Renal cortex interstitium (tissue), 15 donors: ENCODE measurements around the gene KLF8. TPM values are rescaled to one million over a fixed set of nuclear protein-coding genes. Genes with fewer than 3 reads are reported as not detected.
A peak's percentile ranks its signal among the peaks of the same experiment; 100 is the strongest.
"Not testable (repeated sequence)": the region's sequence is repeated elsewhere in the genome, so short reads cannot be mapped to it uniquely, and the experiment has no call there.

Experiments used
- DNase-seq, 11 donors: peaks; one replicate each; pipeline ENCODE4 v3.0.0-alpha.2; 2013; ENCODE audit warnings: low read depth in 9 of 11, low spot score in 4 of 11; ENCODE audit errors: extremely low read depth in 1 of 11
- long read RNA-seq, 16 experiments: transcript quantifications; one replicate each; lab custom pipeline, GENCODE V29; 2026
- polyA plus RNA-seq, 3 donors: library from polyadenylated mRNA; unstranded; fragments of 120-200 nt; gene quantifications; one replicate each; pipeline ENCODE4 v1.2.1, GENCODE V29; 2013; ENCODE audit not compliant: insufficient read length in 3 of 3

The KLF8 gene
- polyA plus RNA-seq: 1 to 10 TPM; 5.0 to 7.1 (median 5.3) TPM
- long read RNA-seq, donor 1: 0 reads
- long read RNA-seq, donor 2: 0 reads
- long read RNA-seq, donor 3: 0 reads
- long read RNA-seq, donor 4: 0 reads
- long read RNA-seq, donor 5, partial matches to known transcripts: 0 of 1 reads
- long read RNA-seq, donor 5, other reads (novel, unspliced or antisense): 0 of 1 reads
- long read RNA-seq, donor 6: 0 reads
- long read RNA-seq, donor 7: 0 reads
- long read RNA-seq, donor 8, full-length matches to known transcripts: 2 of 2 reads
- long read RNA-seq, donor 8, partial matches to known transcripts: 0 of 2 reads
- long read RNA-seq, donor 8, other reads (novel, unspliced or antisense): 0 of 2 reads
- long read RNA-seq, donor 9: 0 reads
- long read RNA-seq, donor 10: 0 reads
- long read RNA-seq, donor 11: 0 reads
- long read RNA-seq, donor 12: 0 reads
- long read RNA-seq, donor 13, partial matches to known transcripts: 0 of 1 reads
- long read RNA-seq, donor 13, other reads (novel, unspliced or antisense): 0 of 1 reads
- long read RNA-seq, donor 14: 0 reads
- long read RNA-seq, donor 15: 0 reads
- long read RNA-seq, donor 16, partial matches to known transcripts: 0 of 1 reads
- long read RNA-seq, donor 16, other reads (novel, unspliced or antisense): 0 of 1 reads

DNA sequence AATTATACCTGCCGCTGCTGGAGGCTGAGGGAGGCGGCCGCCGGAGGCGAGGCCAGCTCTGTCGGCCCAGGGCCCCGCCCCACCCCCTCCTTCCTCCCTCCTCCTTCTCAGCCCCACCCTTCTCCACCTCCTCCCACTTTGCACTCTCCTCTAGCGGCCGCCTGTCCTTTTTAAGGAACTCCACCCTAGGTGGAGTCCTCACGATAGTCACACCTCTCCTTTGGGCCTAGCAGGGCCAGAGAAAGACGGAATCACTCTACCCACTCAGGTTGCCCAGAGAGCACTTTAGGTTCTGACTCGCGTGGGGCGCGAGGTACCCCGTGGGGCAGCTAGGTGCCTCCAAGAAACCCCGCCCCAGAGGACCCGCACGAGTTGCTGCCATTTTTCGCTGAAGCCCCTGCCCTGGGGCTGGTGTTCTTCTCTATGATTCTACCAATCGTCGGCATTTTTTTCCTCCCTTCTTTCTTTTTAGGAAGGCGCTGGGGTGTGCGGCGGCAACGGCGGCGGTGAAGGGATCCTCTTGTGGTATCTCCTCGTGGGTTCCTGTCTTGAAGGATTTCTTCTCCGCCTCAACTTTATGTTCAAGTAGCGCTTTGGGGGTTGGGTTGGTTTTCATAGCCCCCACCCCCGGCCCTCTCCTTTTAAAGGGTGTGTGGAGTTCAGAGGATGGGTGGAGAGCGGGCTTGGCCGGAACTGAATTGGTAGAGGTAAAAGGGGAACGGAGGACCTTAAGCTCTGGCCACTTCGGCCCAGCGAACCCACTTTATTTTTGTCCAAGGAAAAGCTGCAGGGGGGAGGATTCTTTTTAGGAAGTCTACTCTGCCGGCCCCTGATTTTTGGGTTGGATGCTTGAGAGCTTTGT lies at the start of gene KLF8:
Gene KLF8 (plus strand): TSS at position 136 of the 862 bp plus-strand sequence. CDS start 979 bp downstream, outside the sequence.
- no peak for DNase-seq

DNA sequence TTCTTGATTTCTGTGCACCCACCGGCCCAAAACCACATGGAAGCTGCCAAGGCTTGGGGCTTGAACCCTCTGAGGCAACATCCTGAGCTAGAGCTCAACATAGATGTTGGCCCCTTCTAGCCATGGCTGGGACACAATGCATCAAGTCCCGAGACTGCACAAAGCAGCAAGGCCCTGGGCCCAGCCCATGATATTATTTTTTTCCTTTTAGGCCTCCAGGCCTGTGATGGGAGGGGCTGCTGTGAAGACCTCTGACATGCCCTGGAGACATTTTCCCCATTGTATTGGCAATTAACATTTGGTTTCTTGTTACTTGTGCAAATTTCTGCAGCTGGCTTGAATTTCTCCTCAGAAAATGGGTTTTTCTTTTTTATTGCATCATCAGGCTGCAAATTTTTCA lies 25.2 kb upstream of the KLF8 start:
- not testable (repeated sequence) for DNase-seq

DNA sequence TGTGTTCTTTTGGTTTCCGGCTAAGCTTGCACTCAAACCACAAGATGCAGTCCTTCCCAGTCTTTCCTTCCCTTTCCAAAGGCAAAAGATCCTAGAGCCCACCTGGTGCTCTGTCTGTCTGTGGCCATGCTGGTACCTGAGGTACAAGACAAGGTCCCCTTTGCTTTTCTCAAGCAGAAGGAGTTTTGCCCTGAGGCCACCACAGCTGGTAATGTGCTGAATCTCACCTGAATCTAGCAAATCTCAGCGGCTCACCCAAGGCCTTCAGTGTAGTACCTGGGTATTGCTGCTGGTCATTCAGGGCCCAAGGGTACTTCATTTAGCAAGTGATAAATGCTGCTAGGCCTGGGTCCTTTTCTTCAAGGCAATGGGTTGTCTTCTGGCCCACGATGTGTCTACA lies 20.5 kb upstream of the KLF8 start:
- no peak for DNase-seq

DNA sequence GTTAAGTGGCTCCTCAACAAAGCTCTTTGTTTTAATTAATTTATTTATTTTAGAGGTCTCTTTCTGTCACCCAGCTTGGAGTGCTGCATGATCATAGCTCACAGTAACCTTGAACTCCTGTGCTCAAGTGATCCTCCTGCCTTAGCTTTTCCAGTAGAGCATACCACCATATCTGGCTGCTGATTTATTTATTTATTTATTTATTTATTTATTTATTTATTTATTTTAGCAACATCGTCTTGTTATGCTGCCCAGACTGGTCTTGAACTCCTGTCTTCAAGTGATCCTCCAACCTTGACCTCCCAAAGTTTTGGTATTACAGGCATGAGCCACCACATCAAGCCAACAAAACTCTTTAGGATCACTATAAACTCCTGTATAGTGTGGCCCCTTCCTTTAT lies 15.8 kb upstream of the KLF8 start:
- no peak for DNase-seq

DNA sequence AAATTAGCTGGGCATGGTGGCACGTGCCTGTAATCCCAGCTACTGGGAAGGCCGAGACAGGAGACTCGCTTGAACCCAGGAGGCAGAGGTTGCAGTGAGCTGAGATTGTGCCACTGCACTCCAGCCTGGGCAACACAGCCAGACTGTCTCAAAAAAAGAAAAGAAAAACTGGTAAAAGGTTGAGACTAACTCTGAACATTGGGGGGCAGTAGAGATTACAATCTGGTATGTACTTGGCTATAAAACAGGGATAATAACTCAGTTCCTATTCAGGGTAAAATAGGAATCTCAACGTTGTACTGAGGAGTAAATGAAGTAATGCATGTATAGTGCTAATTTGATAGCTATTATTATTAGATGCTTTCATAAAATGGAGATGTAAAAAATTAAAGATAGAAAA lies 12.5 kb upstream of the KLF8 start:
- DNase-seq: no peak

DNA sequence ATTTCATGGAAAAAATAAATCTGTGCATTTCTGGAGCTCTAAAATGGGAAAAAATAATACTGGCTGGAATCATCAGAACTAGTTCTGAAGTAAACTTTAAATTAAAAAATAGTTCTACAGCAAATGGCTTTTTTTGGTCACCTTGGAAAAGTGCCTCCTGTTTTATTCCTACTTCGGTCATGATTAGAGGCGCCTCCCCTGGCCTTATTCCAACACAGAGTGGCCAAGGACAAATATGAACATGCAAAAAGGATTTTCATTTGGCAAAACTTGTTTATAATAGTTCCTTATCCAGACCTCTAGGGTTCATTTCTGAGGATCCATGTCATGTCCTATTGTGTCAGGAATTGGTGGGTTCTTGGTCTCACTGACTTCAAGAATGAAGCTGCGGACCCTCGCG lies 11.1 kb upstream of the KLF8 start:
- no peak for DNase-seq

DNA sequence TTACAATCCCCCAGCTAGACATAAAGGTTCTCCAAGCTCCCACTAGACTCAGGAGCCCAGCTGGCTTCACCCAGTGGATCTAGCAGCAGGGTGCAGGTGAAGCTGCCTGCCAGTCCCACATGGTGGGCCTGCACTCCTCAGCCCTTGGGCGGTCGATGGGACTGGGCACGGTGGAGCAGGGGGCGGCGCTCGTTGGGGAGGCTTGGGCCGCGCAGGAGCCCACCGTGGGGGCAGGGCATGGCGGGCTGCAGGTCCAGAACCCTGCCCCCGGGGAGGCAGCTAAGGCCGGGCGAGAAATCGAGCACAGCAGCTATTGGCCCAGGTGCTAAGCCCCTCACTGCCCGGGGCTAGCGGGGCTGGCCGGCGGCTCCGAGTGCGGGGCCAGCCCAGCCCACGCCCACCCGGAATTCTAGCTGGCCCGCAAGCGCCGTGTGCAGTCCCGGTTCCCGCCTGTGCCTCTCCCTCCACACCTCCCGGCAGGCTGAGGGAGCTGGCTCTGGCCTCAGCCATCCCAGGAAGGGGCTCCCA lies 9.6 kb upstream of the KLF8 start:
- DNase-seq: no peak

DNA sequence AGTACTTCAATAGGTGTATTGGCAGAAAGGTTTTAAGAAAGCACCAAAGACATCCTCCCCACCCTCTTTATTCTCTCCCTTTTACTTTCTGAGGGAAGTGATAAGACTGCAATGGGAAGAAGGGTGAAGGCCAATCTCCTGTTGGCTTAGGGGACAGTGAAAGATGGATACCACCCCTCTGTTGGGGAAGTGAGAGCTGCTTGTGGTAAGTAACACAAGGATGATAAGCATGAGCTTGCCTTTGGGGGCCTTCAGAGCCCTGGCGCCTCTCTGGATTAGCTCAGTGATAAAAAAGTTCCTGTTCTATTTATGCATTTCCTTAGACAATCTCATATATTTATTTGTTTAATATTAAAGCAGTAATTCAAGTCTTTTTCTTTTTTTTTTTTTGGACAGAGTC lies 5.2 kb upstream of the KLF8 start:
- DNase-seq: no peak

DNA sequence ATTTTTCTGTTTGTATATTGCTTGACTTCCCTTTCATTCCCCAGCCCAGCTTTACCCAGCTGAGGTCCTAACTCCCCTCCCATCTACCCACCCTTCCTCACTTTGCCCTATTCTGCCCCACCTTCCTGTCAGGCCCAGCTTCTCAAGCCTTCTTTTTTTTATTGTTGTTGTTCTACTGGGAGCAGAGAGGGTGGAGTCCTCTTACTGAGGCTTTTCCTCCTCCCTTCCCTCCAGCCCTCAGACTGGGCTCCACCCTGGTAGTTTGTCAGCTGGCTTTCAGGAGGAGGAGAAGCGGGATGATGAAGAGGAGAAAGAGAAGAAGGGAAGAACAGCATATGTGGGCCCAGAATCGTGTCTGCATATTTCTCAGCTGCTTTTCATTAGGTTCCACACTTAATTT lies 3.2 kb upstream of the KLF8 start:
- no peak for DNase-seq

DNA sequence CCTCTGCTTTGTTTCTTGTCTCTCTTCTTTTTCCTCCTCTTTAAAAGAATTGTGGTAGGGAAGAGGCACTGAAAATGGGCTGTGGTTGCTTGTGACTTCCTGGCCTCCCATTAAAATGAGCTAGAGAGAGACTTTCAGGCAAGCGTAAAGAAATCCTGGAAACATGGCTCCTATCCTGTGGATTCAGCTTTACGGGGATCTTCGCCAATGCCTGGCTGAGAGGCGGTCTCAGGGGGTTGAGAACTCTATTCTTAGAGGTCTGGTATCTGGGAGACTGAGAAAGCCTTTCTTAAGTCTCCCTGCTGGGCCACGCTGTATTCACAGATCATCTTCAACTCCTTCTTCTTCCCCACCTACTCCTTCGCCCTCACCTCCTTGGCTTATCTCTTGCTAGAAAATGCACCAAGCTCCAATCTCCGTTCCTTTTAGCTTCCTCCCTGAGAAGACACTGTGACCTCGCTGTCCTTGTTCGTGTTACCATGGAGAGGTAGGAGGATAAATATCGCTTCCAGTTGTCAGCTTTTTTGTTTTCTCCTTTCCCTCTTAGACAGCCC lies 542 bp upstream of the KLF8 start:
- DNase-seq: no peak

DNA sequence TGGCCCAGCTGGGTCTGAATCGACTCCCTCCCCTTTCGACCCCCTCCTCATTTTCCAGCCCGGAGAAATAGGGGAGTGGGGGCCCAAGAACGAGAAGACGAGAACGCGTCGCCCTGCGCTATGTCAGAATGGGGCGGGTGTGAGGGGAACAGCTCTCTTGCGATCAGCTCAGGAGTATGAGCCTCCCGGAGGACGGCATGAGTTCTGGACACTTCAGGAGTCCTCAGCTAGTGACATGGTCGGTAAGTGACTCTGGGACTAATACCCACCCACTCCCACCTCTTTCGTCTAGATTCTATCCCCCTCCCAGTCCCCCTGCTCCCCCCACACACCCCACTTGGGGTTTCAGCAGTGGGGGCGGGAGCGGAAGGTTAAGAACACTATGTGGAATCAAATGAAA lies 944 bp downstream of the KLF8 start:
- no peak for DNase-seq

DNA sequence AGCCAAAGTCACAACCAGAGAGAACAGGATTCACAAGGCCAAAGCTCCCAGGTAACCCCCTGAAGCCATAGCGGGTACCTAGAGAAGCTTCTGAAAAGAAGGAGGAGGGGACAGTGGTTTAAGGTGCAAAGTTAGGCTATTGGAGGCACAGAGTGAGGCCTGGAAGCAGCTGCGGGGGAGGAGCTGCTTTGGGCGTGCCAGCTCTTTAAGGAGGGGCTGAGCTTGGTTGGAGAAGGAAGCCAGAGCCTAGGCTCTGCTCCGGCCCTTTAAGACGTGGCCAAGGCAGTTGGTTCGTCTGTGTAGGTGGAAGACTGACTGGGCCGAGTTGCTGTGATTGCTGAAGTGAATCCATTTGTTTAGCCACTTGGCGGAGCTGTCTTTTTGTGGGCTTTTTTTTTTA lies 1.5 kb downstream of the KLF8 start:
- no peak for DNase-seq

DNA sequence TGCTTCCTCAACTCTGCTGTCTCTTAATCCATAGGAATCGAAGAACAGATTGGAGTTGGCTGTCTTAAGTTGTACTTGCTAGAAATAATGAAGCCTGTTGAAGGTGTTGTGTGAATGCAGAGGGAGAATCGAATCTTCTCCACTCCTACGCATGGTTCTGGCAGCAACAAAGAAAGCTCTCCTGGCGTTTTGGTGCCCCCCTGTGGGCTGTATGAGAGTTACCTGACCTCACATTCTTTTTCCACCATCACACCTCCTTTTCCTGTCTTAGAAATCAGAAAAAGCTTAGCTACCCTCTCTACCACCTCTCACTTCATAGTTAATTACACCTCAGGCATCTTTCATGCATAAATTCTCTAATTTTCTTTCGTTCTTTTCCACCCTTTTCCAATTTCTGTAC lies 16.3 kb downstream of the KLF8 start:
- peak in 4 of 11 donors; percentile 35 to 43 (median 38) for DNase-seq

DNA sequence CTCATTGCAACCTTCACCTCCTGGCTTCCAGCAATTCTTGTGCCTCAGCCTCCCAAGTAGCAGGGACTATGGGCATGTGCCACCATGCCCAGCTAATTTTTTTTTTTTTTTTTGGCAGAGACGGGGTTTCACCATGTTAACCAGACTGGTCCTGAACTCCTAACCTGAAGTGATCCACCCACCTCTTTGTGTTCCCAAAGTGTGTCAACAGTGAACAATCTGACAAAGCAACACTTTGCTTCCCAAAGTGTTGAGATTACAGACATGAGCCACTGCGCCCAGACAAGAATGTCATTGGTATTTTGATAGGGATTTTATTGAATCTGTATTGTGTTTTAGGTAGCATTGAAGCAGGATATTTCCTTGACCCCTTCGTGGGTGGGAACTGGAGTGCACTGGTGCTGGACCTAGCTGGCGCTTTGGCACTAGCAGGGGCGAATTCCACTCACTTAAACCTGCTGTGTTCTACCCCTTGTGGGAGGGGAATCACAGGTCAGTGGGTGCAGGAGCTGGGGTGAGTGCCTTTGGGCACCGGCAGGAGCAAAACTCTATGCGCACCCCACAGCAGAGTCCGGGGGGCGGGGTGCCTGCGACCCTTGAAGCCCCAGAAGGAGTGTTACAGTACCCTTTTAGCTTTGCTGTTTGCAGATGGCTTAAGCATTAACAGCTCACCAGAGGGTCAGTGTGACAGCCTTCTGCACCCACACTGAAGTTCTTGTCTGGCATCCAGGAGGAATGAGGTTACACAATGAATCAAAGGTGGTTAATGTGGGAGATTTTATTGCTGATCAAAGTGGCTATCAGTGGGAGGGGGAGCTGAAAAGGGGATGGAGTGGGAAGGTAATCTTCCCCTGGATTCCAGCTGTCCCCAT lies 21.9 kb downstream of the KLF8 start:
- no peak for DNase-seq

DNA sequence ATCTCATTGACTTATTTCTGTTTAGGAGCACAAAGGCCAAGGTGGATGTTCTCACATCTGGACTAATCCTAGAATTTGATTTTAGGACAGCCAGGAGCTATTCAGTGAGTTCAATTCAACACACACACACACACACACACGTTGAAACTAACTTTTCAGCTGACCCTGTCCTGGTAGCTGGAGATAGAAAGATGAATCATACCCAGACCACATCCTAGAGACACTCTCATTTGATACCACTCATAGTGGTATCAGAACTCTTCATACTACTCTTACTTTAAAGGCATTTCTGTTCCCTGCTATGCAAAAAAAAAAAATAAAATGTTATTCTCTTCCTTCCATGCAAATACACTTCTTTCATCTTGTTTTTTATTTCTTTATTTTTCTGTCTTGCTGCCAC lies 36.7 kb downstream of the KLF8 start:
- no peak for DNase-seq

DNA sequence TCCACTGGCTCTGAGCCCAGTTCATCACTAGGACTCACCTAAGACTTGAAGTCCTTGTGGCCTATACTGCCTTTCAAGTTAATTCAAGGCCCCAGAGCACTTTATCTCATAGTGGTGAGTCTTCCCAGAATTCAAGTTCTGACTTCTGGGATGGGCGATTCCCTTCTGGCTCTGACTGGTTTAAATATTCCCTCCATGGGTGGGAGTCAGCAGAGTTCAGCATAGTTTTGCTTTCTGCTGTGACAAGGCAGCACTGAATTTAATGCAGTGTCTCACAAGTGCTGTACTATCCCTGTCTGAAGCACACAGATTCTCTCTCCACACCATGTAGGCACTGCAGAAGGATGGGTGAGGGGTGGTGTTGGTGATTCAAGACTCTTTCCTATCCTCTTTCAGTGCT lies 46.5 kb downstream of the KLF8 start:
- no peak for DNase-seq

DNA sequence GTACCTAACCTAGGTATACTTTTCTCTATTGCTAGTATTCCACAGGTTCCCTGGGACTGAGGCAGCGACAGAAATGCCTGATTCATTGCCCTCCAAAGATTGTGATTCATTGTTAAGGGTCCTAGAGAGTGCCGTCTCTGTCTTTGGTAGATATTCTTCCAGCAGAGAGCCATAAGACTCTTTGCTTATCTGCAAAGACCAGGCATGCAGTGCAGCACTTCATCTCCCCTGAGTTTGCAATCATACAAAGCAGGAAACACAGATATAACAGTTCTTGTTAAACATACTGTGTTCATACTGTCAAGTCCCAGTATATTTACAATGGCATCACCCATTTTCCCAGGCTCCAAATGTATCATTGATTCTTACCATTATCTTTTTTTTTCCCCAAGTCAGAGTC lies 47.7 kb downstream of the KLF8 start:
- DNase-seq: no peak

DNA sequence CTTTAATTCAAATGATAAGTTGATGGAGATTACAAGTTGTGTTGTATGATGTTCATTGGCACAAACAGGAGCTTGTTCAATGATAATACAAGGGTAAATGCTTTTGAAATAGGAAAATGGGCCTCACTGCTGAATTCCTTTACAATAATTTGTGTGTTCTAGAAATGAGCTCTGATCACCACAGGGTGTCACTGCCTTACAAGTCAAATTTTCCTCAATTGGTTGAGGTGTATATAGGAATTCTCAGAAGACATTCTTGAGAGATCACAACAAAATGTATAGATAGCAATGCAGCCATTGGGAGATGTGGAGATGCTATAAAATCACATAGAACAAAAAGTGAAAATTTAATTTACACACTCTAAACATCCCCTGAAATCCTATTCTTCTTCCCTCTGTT lies 49.6 kb downstream of the KLF8 start:
- DNase-seq: peak in 1 of 11 donors; percentile 3
